HUES6 (cell line): Measurements from ENCODE around the gene MAN2B1.
"Not testable (repeated sequence)": the region's sequence is repeated elsewhere in the genome, so short reads cannot be mapped to it uniquely, and the experiment has no call there.

Experiments used
- H3K27ac ChIP-seq: 2 replicates; pipeline ENCODE4 v1.7.0; 2013; ENCODE audit warnings: low read depth, mild to moderate bottlenecking, low read length, inconsistent platforms
- H3K27me3 ChIP-seq: 2 replicates; pipeline ENCODE4 v1.6.1; 2013; ENCODE audit warnings: low read length; ENCODE audit not compliant: control insufficient read depth, insufficient read depth
- H3K36me3 ChIP-seq: 2 replicates; pipeline ENCODE4 v1.6.1; 2013; ENCODE audit warnings: low read length; ENCODE audit not compliant: control insufficient read depth, insufficient read depth
- H3K4me1 ChIP-seq: 2 replicates; pipeline ENCODE4 v1.6.1; 2013; ENCODE audit warnings: low read length; ENCODE audit not compliant: control insufficient read depth, insufficient read depth
- H3K4me3 ChIP-seq: 2 replicates; pipeline ENCODE4 v1.5.1; 2013; ENCODE audit warnings: low read depth, low read length
- H3K9ac ChIP-seq: one replicate; pipeline ENCODE4 v1.6.1; 2013; ENCODE audit warnings: mild to moderate bottlenecking, low read length
- H3K9me3 ChIP-seq: 2 replicates; pipeline ENCODE4 v1.6.1; 2013; ENCODE audit warnings: low read depth, low read length; ENCODE audit not compliant: control insufficient read depth, insufficient read depth

Gene MAN2B1

DNA sequence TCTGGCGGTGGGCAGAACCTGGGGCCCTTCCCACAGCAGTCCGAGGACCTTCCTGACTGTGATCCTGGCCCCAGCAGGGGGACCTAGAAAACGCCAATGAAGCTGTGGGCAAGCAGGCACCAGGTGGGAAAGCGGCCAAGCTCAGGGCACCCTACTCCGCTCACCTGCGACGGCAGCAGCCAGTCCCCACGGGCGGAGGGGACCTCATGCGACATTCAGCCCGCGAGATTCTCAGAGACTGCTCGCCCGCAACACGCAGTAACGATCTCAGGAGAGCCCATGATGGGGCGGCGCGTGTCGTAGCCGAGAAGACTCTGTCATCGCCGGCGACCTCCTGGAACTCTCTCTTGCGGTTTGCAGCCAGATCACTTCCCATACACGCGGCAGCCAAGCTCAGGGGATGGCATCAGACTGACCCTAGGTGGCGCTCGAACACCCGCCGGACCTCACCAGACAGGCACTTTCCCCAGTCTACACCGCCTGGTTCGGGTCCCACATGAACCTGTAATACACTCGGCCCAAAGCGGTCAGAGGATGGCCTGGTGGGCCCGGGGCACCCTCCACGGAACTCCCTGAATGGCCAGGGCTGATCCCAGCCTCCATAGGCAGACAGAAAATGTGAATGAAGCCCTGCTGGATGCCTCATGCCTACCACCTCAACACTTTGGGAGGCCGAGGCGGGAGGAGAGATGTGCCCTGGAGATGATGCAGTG lies 26.5 kb downstream of the MAN2B1 start:
- peak overlapping the region; percentile 37 for H3K9ac ChIP-seq
- H3K36me3 ChIP-seq = no peaks in the 10 kb centered on the region
- 0 out of 2 replicates have a peak, but pooled peaks cover 2% of the 10 kb centered on the region for H3K27me3 ChIP-seq
- 0 out of 2 replicates have a peak, but pooled peaks cover 3% of the 10 kb centered on the region for H3K4me1 ChIP-seq
- no peak overlapping the region for H3K27ac ChIP-seq
- H3K9me3 ChIP-seq = 0 out of 2 replicates have a peak, but pooled peaks cover 3% of the 10 kb centered on the region
- H3K4me3 ChIP-seq = peak overlapping the region; percentile 57

DNA sequence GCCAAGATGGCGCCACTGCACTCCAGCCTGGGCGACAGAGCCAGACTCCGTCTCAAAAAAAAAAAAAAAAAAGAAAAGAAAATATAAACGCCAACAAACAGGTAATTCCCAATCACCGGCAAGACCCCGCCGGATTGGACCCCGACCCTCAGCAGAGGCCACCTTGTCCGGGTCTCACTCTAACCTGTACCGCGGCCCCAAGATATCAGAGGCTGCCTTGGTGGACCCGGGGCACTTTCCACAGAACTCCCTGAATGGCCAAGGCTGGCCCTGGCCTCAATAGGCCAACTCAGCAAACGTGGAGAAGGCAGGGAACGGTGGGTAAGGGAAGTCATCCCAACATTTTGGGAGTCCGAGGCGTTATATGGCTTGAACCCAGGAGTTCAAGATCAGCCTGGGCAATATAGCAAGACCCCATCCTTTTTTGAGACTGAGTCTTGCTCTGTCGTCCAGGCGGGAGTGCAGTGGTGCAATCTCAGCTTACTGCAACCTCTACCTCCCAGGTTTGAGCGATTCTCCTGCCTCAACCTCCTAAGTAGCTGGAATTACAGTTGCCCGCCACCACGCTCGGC lies 27.8 kb downstream of the MAN2B1 start:
- H3K4me3 ChIP-seq = no peak overlapping the region
- H3K4me1 ChIP-seq = 0 out of 2 replicates have a peak, but pooled peaks cover 3% of the 10 kb centered on the region
- no peak overlapping the region for H3K27ac ChIP-seq
- H3K9me3 ChIP-seq = 0 out of 2 replicates have a peak, but pooled peaks cover 3% of the 10 kb centered on the region
- H3K36me3 ChIP-seq = no peaks in the 10 kb centered on the region
- no peak overlapping the region for H3K9ac ChIP-seq
- H3K27me3 ChIP-seq = 0 out of 2 replicates have a peak, but pooled peaks cover 2% of the 10 kb centered on the region

DNA sequence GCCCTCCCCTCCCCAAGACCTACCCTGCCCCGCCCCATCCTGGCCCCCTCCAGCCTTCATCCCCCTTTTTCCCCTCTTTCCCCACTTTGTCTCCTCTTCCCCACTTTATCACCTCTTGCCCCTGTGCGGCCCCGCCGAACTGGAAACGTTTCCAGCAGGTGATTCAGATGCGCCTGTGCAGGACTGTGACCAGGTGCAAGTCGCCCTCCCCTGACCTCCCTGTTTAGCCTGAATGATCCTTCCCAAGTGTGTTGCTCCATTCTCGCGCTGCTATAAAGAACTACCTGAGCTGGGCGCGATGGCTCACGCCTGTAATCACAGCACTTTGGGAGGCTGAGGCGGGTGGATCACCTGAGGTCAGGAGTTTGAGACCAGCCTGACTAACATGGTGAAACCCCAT lies 29.9 kb downstream of the MAN2B1 start:
- H3K4me1 ChIP-seq = 0 out of 2 replicates have a peak, but pooled peaks cover 3% of the 10 kb centered on the region
- no peak overlapping the region for H3K27ac ChIP-seq
- 0 out of 2 replicates have a peak, but pooled peaks cover 2% of the 10 kb centered on the region for H3K27me3 ChIP-seq
- no peak overlapping the region for H3K4me3 ChIP-seq
- no peaks in the 10 kb centered on the region for H3K36me3 ChIP-seq
- H3K9ac ChIP-seq = no peak overlapping the region
- H3K9me3 ChIP-seq = 0 out of 2 replicates have a peak, but pooled peaks cover 3% of the 10 kb centered on the region

DNA sequence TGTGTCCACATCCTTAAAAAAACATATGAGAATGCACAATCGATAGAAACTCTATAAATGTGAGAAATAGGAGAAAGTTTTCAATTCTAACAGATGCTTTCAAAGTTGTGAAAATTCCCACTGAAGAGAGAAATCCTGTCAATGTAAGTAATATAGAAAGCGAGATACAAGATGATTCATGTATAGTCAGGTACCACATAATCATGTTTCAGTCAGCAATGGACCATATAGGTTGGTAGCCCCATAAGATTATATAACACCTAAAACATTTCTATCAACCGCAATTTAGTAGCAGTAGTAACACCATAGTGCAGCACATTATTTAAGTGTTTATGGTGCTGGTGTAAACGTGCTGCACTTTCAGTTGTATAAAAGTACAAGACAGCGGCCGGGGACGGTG lies 37.3 kb downstream of the MAN2B1 start:
- Histone ChIP-seq H3K27ac (no peak overlapping the region), H3K27me3 (no peaks in the 10 kb centered on the region), H3K4me1 (no peaks in the 10 kb centered on the region), H3K9ac (no peak overlapping the region), H3K4me3 (no peak overlapping the region), H3K36me3 (peaks cover 64% of the 10 kb centered on the region), H3K9me3 (peaks cover 46% of the 10 kb centered on the region)

DNA sequence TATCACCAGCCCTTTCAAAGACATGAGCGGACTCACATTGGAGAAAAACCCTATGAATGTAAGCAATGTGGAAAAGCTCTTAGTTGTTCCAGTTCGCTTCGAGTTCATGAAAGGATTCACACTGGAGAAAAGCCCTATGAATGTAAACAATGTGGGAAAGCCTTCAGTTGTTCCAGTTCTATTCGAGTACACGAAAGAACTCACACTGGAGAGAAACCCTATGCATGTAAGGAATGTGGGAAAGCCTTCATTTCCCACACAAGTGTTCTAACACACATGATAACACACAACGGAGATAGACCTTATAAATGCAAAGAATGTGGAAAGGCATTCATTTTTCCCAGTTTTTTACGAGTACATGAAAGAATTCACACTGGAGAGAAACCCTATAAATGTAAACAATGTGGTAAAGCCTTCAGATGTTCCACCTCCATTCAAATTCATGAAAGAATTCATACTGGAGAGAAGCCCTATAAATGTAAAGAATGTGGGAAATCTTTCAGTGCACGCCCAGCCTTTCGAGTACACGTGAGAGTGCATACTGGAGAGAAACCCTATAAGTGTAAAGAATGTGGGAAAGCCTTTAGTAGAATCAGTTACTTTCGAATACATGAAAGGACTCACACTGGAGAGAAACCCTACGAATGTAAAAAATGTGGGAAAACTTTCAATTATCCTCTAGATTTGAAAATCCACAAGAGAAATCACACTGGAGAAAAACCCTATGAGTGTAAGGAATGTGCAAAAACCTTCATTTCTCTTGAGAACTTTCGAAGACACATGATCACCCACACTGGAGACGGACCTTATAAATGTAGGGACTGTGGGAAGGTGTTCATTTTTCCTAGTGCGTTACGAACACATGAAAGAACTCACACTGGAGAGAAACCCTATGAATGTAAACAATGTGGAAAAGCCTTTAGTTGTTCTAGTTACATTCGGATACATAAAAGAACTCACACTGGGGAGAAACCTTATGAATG lies 38.2 kb downstream of the MAN2B1 start:
- Histone ChIP-seq H3K9ac (no peak overlapping the region), H3K27ac (no peak overlapping the region), H3K9me3 (peaks cover 51% of the 10 kb centered on the region), H3K36me3 (peaks cover 72% of the 10 kb centered on the region), H3K4me3 (no peak overlapping the region), H3K4me1 (no peaks in the 10 kb centered on the region), H3K27me3 (no peaks in the 10 kb centered on the region)

DNA sequence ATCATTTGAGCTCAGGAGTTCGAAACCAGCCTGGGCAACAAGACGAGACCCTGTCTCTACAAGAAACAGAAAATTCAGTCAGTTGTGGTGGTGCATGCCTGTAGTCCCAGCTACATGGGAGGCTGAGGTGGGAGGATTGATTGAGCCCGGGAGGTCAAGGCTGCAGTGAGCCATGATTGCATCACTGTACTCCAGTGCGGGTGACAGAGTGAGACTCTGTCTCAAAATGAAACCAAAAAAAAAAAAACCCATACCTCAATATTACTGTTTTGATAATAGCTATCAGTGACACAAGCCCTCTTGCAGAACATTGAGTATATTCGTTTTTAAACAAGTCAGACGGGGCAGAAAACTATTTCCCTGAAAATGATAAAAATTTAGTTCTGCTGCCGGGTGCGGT lies 39.6 kb downstream of the MAN2B1 start:
- Histone ChIP-seq H3K27me3 (no peaks in the 10 kb centered on the region), H3K4me1 (no peaks in the 10 kb centered on the region), H3K36me3 (peaks cover 78% of the 10 kb centered on the region), H3K9ac (no peak overlapping the region), H3K4me3 (no peak overlapping the region; the same call in none of the 2 replicates), H3K27ac (no peak overlapping the region), H3K9me3 (peaks cover 57% of the 10 kb centered on the region)

DNA sequence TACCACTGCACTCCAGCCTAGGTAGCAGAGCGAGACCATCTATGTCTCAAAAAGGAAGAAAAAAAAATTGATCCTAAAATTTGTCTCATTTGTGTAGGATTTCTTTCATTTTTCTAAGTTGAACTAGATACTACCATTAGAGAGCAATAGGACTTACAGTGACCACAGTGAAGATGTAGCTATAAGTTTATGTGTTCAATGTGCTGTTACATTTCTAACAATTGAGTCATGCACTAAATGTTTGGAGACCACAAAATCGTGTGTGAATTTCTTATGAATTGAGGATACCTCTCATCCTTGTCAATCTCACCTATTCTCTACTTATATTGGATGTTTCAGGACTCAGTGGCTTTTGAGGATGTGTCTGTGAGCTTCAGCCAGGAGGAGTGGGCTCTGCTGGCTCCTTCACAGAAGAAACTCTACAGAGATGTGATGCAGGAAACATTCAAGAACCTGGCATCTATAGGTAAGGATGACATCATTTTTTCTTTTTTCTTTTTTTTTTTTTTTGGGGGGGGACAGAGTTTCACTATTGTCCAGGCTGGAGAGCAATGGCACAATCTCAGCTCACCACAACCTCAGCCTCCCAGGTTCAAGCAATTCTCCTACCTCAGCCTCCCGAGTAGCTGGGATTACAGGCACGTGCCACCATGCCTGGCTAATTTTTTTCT lies 43.0 kb downstream of the MAN2B1 start:
- Histone ChIP-seq H3K4me3 (no peak overlapping the region), H3K27ac (no peak overlapping the region), H3K9ac (no peak overlapping the region), H3K4me1 (no peaks in the 10 kb centered on the region), H3K9me3 (peaks cover 48% of the 10 kb centered on the region), H3K27me3 (no peaks in the 10 kb centered on the region), H3K36me3 (peaks cover 62% of the 10 kb centered on the region)

DNA sequence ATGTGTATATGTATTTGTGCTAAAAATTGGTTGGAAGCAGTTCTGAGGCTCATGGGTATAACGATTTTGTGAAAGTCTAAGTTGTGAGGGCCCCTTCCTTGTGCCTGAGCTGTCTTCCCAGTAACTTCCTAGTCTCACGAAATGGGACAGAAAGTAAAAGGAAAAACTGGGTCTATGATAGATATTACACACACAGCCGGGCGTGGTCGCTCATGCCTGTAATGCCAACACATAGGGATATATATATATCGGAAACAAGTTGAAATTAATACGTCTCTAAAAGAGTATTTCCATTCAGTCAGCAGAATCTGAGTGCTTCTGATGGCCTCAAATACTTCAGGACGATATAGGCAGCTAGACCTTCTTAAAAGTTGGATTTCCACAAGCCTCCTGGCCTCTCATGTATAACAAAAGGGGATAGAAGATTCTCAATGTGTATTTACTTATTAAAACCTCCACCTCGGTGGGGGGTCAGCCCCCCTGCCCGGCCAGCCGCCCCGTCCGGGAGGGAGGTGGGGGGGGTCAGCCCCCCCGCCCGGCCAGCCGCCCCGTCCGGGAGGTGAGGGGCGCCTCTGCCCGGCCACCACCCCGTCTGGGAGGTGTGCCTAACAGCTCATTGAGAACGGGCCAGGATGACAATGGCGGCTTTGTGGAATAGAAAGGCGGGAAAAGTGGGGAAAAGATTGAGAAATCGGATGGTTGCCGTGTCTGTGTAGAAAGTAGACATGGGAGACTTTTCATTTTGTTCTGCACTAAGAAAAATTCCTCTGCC lies 45.1 kb downstream of the MAN2B1 start:
- H3K4me1 ChIP-seq, H3K27ac ChIP-seq, H3K4me3 ChIP-seq, H3K9ac ChIP-seq, H3K27me3 ChIP-seq: not testable (repeated sequence)
- peaks cover 39% of the 10 kb centered on the region; the same call in 1 of the 2 replicates for H3K9me3 ChIP-seq
- peaks cover 50% of the 10 kb centered on the region for H3K36me3 ChIP-seq

DNA sequence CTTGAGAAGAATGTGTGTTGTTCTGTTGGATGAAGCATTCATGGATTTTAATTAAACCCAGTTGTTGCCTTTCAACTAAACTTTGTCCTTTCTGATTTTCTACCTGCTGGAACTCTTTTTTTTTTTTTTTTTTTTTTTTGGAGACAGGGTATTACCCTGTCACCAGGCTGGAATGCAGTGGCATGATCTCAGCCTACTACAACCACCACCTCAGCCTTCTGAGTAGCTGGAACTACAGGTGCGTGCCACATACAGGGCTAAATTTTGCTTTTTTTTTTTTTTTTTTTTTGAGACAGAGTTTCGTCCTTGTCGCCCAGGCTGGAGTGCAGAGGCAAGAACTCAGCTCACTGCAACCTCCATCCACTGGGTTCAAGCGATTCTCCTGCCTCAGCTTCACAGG lies 48.9 kb downstream of the MAN2B1 start:
- Histone ChIP-seq H3K36me3 (peaks cover 43% of the 10 kb centered on the region), H3K27me3 (no peaks in the 10 kb centered on the region), H3K9me3 (peaks cover 27% of the 10 kb centered on the region; the same call in 1 of the 2 replicates), H3K4me3 (no peak overlapping the region), H3K27ac (no peak overlapping the region), H3K4me1 (no peaks in the 10 kb centered on the region), H3K9ac (no peak overlapping the region)

DNA sequence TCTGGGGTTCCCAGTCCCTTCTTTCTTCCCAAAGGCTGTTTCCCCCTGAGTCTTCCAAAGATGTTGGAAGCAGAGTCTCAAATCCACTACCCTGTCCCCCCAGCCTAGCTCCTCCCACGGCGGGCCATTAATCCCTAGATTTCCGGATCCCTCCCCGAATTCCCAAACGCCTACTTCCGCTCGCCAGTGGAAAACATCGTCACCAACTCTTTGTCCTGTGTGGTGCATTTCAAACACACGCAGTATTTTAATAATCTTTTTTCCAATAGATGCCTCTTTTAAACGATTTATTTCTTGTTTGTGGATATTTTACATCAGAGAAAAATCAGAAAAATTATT lies 55.2 kb downstream of the MAN2B1 start:
- H3K27ac ChIP-seq = peak overlapping the region; percentile 78
- no peaks in the 10 kb centered on the region for H3K27me3 ChIP-seq
- H3K9me3 ChIP-seq = peaks cover 3% of the 10 kb centered on the region; the same call in 1 of the 2 replicates
- peak overlapping the region; percentile 94 for H3K4me3 ChIP-seq
- no peaks in the 10 kb centered on the region for H3K4me1 ChIP-seq
- peaks cover 34% of the 10 kb centered on the region for H3K36me3 ChIP-seq
- peak overlapping the region; percentile 94 for H3K9ac ChIP-seq
